NCI-H2029 treated with DMSO at 0.1 percent for 48 hours (cell line): Measurements from ENCODE around the gene TMEM168.
"Not testable (repeated sequence)": the region's sequence is repeated elsewhere in the genome, so short reads cannot be mapped to it uniquely, and the experiment has no call there.

Experiments
- DNase-seq: peaks from one replicate; lab custom pipeline; 2025; lab: John Stamatoyannopoulos, UW

The TMEM168 gene

GRCh38 chr7:112789817-112790585 is at the start of gene TMEM168:
TSS of gene TMEM168 (minus strand) at chr7:112790393. CDS start at chr7:112784825, 5,568 bp downstream.
- DNase-seq = peak; percentile 56

- DNase-seq = not testable (repeated sequence)
Observed at GRCh38 chr7:112835928-112836327, 45.7 kb upstream of the TMEM168 start.

- DNase-seq = no peak
Observed at GRCh38 chr7:112833082-112833481, 42.9 kb upstream of the TMEM168 start.

GRCh38 chr7:112830769-112831168 is 40.6 kb upstream of the TMEM168 start:
- DNase-seq = no peak

GRCh38 chr7:112828696-112829095 is 38.5 kb upstream of the TMEM168 start:
- DNase-seq = no peak

GRCh38 chr7:112821345-112821744 is 31.2 kb upstream of the TMEM168 start:
- DNase-seq = no peak

GRCh38 chr7:112819536-112819935 is 29.3 kb upstream of the TMEM168 start:
- DNase-seq = no peak

GRCh38 chr7:112806156-112806555 is 16.0 kb upstream of the TMEM168 start:
- no peak for DNase-seq

GRCh38 chr7:112802406-112802805 is 12.2 kb upstream of the TMEM168 start:
- DNase-seq = no peak

GRCh38 chr7:112800486-112800885 is 10.3 kb upstream of the TMEM168 start:
- no peak for DNase-seq

- no peak for DNase-seq
Observed at GRCh38 chr7:112799448-112800120, 9.4 kb upstream of the TMEM168 start.

GRCh38 chr7:112798274-112799159 is 8.3 kb upstream of the TMEM168 start:
- no peak for DNase-seq

GRCh38 chr7:112796552-112796951 is 6.4 kb upstream of the TMEM168 start:
- not testable (repeated sequence) for DNase-seq

- DNase-seq = no peak
Observed at GRCh38 chr7:112792441-112792840, 2.2 kb upstream of the TMEM168 start.

- DNase-seq = no peak
Observed at GRCh38 chr7:112791465-112792168, 1.4 kb upstream of the TMEM168 start.

- DNase-seq = no peak
Observed at GRCh38 chr7:112790586-112791003, 402 bp upstream of the TMEM168 start.

GRCh38 chr7:112789453-112789816 is 758 bp downstream of the TMEM168 start:
- DNase-seq = no peak

- no peak for DNase-seq
Observed at GRCh38 chr7:112788778-112789343, 1.3 kb downstream of the TMEM168 start.

- DNase-seq = no peak
Observed at GRCh38 chr7:112784603-112785002, 5.6 kb downstream of the TMEM168 start.

- no peak for DNase-seq
Observed at GRCh38 chr7:112782498-112782897, 7.7 kb downstream of the TMEM168 start.

GRCh38 chr7:112781558-112781957 is 8.6 kb downstream of the TMEM168 start:
- no peak for DNase-seq

GRCh38 chr7:112781110-112781509 is 9.1 kb downstream of the TMEM168 start:
- no peak for DNase-seq
